Endodermal cell (in vitro differentiated cells): ENCODE data around the gene BRDT. TPM values are rescaled to one million over a fixed set of nuclear protein-coding genes. Genes with fewer than 3 reads are reported as not detected.

Experiments used
- DNase-seq: peaks from one replicate; pipeline ENCODE4 v3.0.0-alpha.2; 2017
- H3K27ac ChIP-seq: 2 replicates; pipeline ENCODE4 v1.5.1; 2013; ENCODE audit warnings: mild to moderate bottlenecking, low read depth, low read length, moderate library complexity
- H3K27me3 ChIP-seq: 2 replicates; pipeline ENCODE4 v1.6.1; 2013; ENCODE audit warnings: mild to moderate bottlenecking, low read length, moderate library complexity; ENCODE audit not compliant: insufficient read depth, control insufficient read depth, poor library complexity, severe bottlenecking
- H3K36me3 ChIP-seq: 2 replicates; pipeline ENCODE4 v1.7.0; 2013; ENCODE audit warnings: mild to moderate bottlenecking, low read length, moderate library complexity; ENCODE audit not compliant: control insufficient read depth, insufficient read depth
- H3K4me1 ChIP-seq: one replicate; pipeline ENCODE4 v1.7.0; 2013; ENCODE audit warnings: low read length; ENCODE audit not compliant: control insufficient read depth, insufficient read depth
- H3K4me3 ChIP-seq: 2 replicates; pipeline ENCODE4 v1.5.1; 2013; ENCODE audit warnings: mild to moderate bottlenecking, low read length, moderate library complexity
- H3K9ac ChIP-seq: 2 replicates; pipeline ENCODE4 v1.6.1; 2013; ENCODE audit warnings: mild to moderate bottlenecking, low read length, moderate library complexity; ENCODE audit not compliant: poor library complexity, severe bottlenecking; ENCODE audit errors: extremely low read depth
- H3K9me3 ChIP-seq: 2 replicates; pipeline ENCODE4 v1.6.1; 2013; ENCODE audit warnings: mild to moderate bottlenecking, low read length, moderate library complexity; ENCODE audit not compliant: control insufficient read depth
- H3K27ac Mint-ChIP-seq: 2 replicates; pipeline ENCODE4 v1.8.0; 2020; ENCODE audit warnings: mixed read lengths
- H3K27me3 Mint-ChIP-seq: 2 replicates; pipeline ENCODE4 v1.8.0; 2021; ENCODE audit warnings: mild to moderate bottlenecking, mixed read lengths; ENCODE audit not compliant: insufficient read depth
- H3K36me3 Mint-ChIP-seq: 2 replicates; pipeline ENCODE4 v1.8.0; 2020; ENCODE audit warnings: low read depth, mixed read lengths
- H3K4me1 Mint-ChIP-seq: 2 replicates; pipeline ENCODE4 v1.8.0; 2020; ENCODE audit warnings: mixed read lengths
- H3K4me3 Mint-ChIP-seq: 2 replicates; pipeline ENCODE4 v1.8.0; 2020; ENCODE audit warnings: mild to moderate bottlenecking, moderate library complexity, mixed read lengths
- H3K9me3 Mint-ChIP-seq: 2 replicates; pipeline ENCODE4 v1.8.0; 2020; ENCODE audit warnings: mild to moderate bottlenecking, mixed read lengths
- CTCF ChIP-seq: fragments of 200-600 bp; sonication (generic); conservative IDR thresholded peaks from 2 replicates; pipeline ENCODE4 v1.5.0; 2021; ENCODE audit warnings: antibody characterized with exemption, mild to moderate bottlenecking
- WGBS, 2 experiments: methylation state at CpG; one replicate each; pipeline versions ENCODE4 v1.1.5 to v1.1.7; 2013; ENCODE audit warnings: missing lambda C conversion rate in 2 of 2, mixed read lengths in 1 of 2; ENCODE audit not compliant: insufficient coverage in 1 of 2, insufficient read length in 1 of 2; 5-methylcytosine and 5-hydroxymethylcytosine counted together
- total RNA-seq, 2 donors: library from RNA; stranded (reverse); fragmentation: NEBNext Ultra II Directional in 1 of 2; extraction: Animal tissue kit (Norgen Biotek cat#: 25700) in 1 of 2; gene quantifications; 2 replicates in 1 of 2; 3 replicates in 1 of 2; pipeline ENCODE4 v1.2.1, GENCODE V29; 2021

BRDT gene
- total RNA-seq, 2 donors from 2014 or later: 2.3 to 4.4 TPM

- 64 to 75% methylated on average over 2 to 5 of the region's 5 CpGs for WGBS, 2 experiments
- no peak overlapping the region for H3K4me3 Mint-ChIP-seq
Measured at GRCh38 chr1:91916811-91917460, 32.3 kb upstream of the BRDT start.

GRCh38 chr1:91919962-91920361 lies 29.2 kb upstream of the BRDT start:
- DNase-seq: no peak
- no peaks in the 10 kb centered on the region for H3K4me1 ChIP-seq
- Mint-ChIP-seq H3K4me1 (peaks cover 7% of the 10 kb centered on the region), H3K9me3 (no peaks in the 10 kb centered on the region), H3K36me3 (no peaks in the 10 kb centered on the region), H3K27ac (no peak overlapping the region), H3K27me3 (no peaks in the 10 kb centered on the region), H3K4me3 (no peak overlapping the region)
- no peak overlapping the region for H3K4me3 ChIP-seq
- 84 to 89% methylated on average over 5 to 8 of the region's 8 CpGs for WGBS, 2 experiments
- no peaks in the 10 kb centered on the region for H3K27me3 ChIP-seq
- no peak for TF ChIP-seq CTCF
- no peaks in the 10 kb centered on the region for H3K9me3 ChIP-seq
- no peak overlapping the region for H3K27ac ChIP-seq
- H3K36me3 ChIP-seq: no peaks in the 10 kb centered on the region
- H3K9ac ChIP-seq: no peak overlapping the region

More at GRCh38 chr1:91916811-91917460, 32.3 kb upstream of the BRDT start:
- Mint-ChIP-seq H3K9me3 (no peaks in the 10 kb centered on the region), H3K27me3 (no peaks in the 10 kb centered on the region), H3K4me1 (peaks cover 7% of the 10 kb centered on the region), H3K36me3 (no peaks in the 10 kb centered on the region), H3K27ac (peak overlapping the region; percentile 18)
- Histone ChIP-seq H3K27ac (no peak overlapping the region), H3K27me3 (no peaks in the 10 kb centered on the region), H3K36me3 (no peaks in the 10 kb centered on the region), H3K4me3 (no peak overlapping the region), H3K9ac (no peak overlapping the region), H3K9me3 (no peaks in the 10 kb centered on the region), H3K4me1 (no peaks in the 10 kb centered on the region)
- no peak for TF ChIP-seq CTCF
- DNase-seq: no peak

- Mint-ChIP-seq H3K27ac (no peak overlapping the region), H3K36me3 (no peaks in the 10 kb centered on the region), H3K4me1 (peaks cover 5% of the 10 kb centered on the region), H3K27me3 (no peaks in the 10 kb centered on the region), H3K9me3 (no peaks in the 10 kb centered on the region), H3K4me3 (no peak overlapping the region)
- no peak overlapping the region for H3K27ac ChIP-seq
- H3K4me3 ChIP-seq: no peak overlapping the region
- DNase-seq: no peak
- no peaks in the 10 kb centered on the region for H3K4me1 ChIP-seq
- H3K36me3 ChIP-seq: no peaks in the 10 kb centered on the region
- WGBS, 2 experiments: 91 to 92% methylated on average over 2 of the region's 2 CpGs
- H3K9me3 ChIP-seq: no peaks in the 10 kb centered on the region
- no peak for TF ChIP-seq CTCF
- no peaks in the 10 kb centered on the region for H3K27me3 ChIP-seq
- H3K9ac ChIP-seq: no peak overlapping the region
Measured at GRCh38 chr1:91924146-91924545, 25.1 kb upstream of the BRDT start.
